Thoracic aorta (tissue), 2 donors: Measurements from ENCODE around the gene NAV3. TPM values are rescaled to one million over a fixed set of nuclear protein-coding genes. Genes with fewer than 3 reads are reported as not detected.

Experiments used
- ATAC-seq: fragments of 150-250 bp; one replicate; pipeline ENCODE4 v1.8.0; 2017; ENCODE audit warnings: low read depth; ENCODE audit not compliant: insufficient number of reproducible peaks, low FRiP score
- DNase-seq: peaks from one replicate; pipeline ENCODE4 v3.0.0-alpha.2; 2020; ENCODE audit warnings: low spot score
- H3K27ac ChIP-seq, 2 donors: fragments of 200-600 bp; sonication (generic); 1 replicate in 1 of 2; 2 replicates in 1 of 2; pipeline ENCODE4 v1.5.1; 2016; ENCODE audit warnings: mild to moderate bottlenecking in 2 of 2, moderate library complexity in 2 of 2
- H3K27me3 ChIP-seq: fragments of 200-600 bp; sonication (generic); replicated peaks from 2 replicates; pipeline ENCODE4 v1.6.0; 2016; ENCODE audit warnings: mild to moderate bottlenecking; ENCODE audit not compliant: insufficient read depth
- H3K36me3 ChIP-seq: fragments of 200-600 bp; sonication (generic); one replicate; pipeline ENCODE4 v1.5.1; 2016
- H3K4me1 ChIP-seq, 2 donors: fragments of 200-600 bp; sonication (generic); 1 replicate in 1 of 2; 2 replicates in 1 of 2; pipeline versions ENCODE4 v1.5.1 to v1.6.0; 2016; ENCODE audit warnings: low read depth in 2 of 2, mild to moderate bottlenecking in 1 of 2; ENCODE audit not compliant: control insufficient read depth in 1 of 2
- H3K4me3 ChIP-seq: fragments of 200-600 bp; sonication (generic); 2 replicates; pipeline ENCODE4 v1.5.1; 2016; ENCODE audit warnings: mild to moderate bottlenecking
- H3K9me3 ChIP-seq: fragments of 200-600 bp; sonication (generic); 2 replicates; pipeline ENCODE4 v1.5.1; 2016
- total RNA-seq, 2 donors: library from RNA; depleted of rRNA; stranded (reverse); fragments of >200 nt; gene quantifications; one replicate each; pipeline versions ENCODE4 v1.1.0 to v1.2.3, GENCODE V29; 2016
- TF ChIP-seq, protein P1 (sequence below): fragments of 200-600 bp; sonication (generic); IDR thresholded peaks from one replicate; pipeline ENCODE4 v1.5.1; 2019; ENCODE audit warnings: antibody characterized with exemption

The NAV3 gene
- total RNA-seq, 2 donors from 2014 or later = 9.3 to 11.6 TPM

DNA sequence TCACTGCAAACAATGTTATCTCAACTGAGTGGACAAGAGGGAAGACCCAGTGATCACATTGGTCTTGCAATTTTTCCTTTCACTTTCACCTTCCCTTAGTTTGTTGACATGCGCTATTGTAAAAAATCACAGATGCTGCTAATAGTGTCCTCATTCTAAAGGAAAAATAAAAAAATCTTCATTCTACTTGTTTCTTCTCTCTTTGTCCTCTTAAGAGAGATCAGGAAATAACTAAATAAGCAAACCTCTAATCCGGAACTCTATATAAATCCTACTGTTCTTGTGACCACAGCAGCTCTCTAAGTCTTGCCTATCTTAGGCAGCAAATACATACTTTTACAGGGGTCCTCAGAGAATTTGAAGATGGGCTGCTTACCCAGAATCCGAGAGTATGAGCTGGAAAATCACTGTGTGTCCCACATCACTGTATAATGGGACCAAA lies 257.7 kb downstream of the NAV3 start:
- ATAC-seq (no peak), DNase-seq (no peak)
- H3K27ac ChIP-seq = no peak overlapping the region
- peak overlapping the region; percentile 16 for H3K4me3 ChIP-seq
- no peaks in the 10 kb centered on the region for H3K4me1 ChIP-seq
- no peaks in the 10 kb centered on the region for H3K27me3 ChIP-seq
- H3K9me3 ChIP-seq = no peaks in the 10 kb centered on the region
- H3K36me3 ChIP-seq = no peaks in the 10 kb centered on the region
- TF ChIP-seq, protein P1, sequence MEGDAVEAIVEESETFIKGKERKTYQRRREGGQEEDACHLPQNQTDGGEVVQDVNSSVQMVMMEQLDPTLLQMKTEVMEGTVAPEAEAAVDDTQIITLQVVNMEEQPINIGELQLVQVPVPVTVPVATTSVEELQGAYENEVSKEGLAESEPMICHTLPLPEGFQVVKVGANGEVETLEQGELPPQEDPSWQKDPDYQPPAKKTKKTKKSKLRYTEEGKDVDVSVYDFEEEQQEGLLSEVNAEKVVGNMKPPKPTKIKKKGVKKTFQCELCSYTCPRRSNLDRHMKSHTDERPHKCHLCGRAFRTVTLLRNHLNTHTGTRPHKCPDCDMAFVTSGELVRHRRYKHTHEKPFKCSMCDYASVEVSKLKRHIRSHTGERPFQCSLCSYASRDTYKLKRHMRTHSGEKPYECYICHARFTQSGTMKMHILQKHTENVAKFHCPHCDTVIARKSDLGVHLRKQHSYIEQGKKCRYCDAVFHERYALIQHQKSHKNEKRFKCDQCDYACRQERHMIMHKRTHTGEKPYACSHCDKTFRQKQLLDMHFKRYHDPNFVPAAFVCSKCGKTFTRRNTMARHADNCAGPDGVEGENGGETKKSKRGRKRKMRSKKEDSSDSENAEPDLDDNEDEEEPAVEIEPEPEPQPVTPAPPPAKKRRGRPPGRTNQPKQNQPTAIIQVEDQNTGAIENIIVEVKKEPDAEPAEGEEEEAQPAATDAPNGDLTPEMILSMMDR = no peak

DNA sequence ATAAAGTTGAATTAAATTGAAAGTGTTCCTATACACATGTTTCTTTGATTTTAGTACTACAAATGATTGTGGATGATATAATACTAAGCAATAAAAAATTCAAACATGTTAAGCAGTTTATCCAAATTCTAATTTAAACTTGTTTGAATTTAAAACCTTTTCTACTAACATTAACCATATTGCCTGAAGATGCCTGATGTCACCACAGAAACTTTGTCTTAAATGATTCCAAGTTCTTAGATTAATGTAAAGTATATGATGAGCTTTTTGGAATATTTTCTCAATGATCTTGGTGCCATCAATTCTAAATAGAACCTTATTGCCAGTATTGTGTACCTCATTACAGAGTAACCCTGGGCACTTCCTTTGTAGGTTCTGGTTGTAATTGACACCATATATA lies 259.6 kb downstream of the NAV3 start:
- no peak overlapping the region for H3K27ac ChIP-seq
- no peak overlapping the region for H3K4me3 ChIP-seq
- no peak for ATAC-seq
- DNase-seq = no peak
- TF ChIP-seq, protein P1 = no peak
- H3K4me1 ChIP-seq = no peaks in the 10 kb centered on the region
- H3K36me3 ChIP-seq = no peaks in the 10 kb centered on the region
- no peaks in the 10 kb centered on the region for H3K9me3 ChIP-seq
- H3K27me3 ChIP-seq = no peaks in the 10 kb centered on the region

DNA sequence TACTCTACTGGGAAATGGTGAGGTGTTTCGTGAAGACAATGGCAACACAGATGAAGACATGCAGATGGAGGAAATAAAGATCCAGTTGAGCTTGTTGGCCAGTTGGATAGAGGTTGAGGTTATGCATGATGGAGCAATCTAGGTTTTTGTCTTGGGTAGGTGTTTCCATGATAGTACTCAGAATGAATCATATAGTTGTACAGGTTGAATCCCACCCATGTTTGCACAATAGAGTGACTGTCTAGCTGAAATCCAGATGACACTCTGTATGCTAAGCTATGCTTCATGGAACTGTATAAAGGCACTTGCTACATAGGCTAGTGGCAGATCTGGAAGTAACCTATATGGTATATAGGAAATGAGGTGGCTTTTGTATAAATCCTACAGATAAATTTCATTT lies 264.9 kb downstream of the NAV3 start:
- TF ChIP-seq, protein P1 = no peak

DNA sequence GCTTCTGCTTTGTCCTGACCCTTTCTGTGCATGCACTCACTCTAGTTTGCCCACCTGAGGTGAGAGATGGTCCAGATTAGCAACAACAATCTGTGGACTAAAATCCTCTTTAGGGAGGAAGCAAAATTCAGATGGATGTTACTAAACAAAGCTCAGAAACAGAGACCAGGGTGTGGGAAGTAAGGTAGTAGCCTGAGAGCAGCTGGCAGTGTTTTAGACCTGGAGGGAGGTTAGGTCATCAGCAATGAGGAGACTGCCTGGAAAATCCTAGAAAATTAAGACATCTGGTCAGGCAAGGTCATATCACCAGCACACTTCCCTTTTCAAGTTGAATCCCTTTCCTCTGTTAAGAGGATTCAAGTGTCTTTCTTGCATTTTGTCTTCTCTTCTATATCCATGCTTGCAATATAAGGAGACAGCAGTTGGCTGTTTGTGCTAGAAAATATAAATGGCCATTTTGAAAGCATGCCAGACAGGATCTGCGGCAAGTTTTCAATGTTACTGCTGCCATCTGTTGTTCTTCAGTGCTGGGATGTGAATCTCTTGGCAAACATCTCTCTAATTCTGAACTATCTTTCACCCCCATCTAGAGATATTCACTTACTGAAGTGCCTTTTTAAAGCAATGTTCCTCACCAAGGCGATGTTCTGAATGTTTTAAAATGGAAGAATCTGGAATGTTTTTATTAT lies 266.4 kb downstream of the NAV3 start:
- no peaks in the 10 kb centered on the region for H3K27me3 ChIP-seq
- H3K4me3 ChIP-seq = no peak overlapping the region
- H3K27ac ChIP-seq = no peak overlapping the region
- DNase-seq (no peak), ATAC-seq (no peak)
- H3K4me1 ChIP-seq = no peaks in the 10 kb centered on the region
- no peaks in the 10 kb centered on the region for H3K36me3 ChIP-seq
- TF ChIP-seq, protein P1 = no peak
- H3K9me3 ChIP-seq = no peaks in the 10 kb centered on the region

More for the DNA sequence above, 264.9 kb downstream of the NAV3 start:
- DNase-seq (no peak), ATAC-seq (no peak)
- no peaks in the 10 kb centered on the region for H3K27me3 ChIP-seq
- no peak overlapping the region for H3K27ac ChIP-seq
- no peaks in the 10 kb centered on the region for H3K36me3 ChIP-seq
- H3K4me1 ChIP-seq = no peaks in the 10 kb centered on the region
- H3K9me3 ChIP-seq = no peaks in the 10 kb centered on the region
- H3K4me3 ChIP-seq = no peak overlapping the region

DNA sequence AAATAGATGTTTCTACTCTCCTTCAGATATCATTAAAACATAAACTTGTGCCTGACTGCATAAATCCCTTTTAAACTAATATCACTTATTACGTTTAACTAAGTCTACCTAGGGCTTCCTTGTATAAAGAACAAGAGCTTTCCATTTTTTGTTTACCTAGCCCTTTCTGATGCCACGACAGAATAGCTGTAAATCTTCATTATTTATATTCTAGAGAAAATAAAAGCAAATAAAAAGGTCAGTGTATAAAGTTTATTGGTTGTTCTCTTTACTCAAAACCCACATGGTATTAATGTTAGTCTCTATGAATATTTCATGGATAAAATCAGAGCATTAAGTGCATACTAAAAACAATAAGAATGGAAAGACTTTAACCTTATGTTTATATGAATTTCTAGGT lies 269.1 kb downstream of the NAV3 start:
- Histone ChIP-seq H3K27ac (no peak overlapping the region), H3K9me3 (no peaks in the 10 kb centered on the region), H3K36me3 (no peaks in the 10 kb centered on the region), H3K27me3 (no peaks in the 10 kb centered on the region), H3K4me1 (no peaks in the 10 kb centered on the region), H3K4me3 (no peak overlapping the region)
- ATAC-seq = no peak
- no peak for DNase-seq
- TF ChIP-seq, protein P1 = no peak
